Measurements from ENCODE around the gene ZNF438. TPM values are rescaled to one million over a fixed set of nuclear protein-coding genes. Genes with fewer than 3 reads are reported as not detected.

ZNF438 gene
- total RNA-seq, 1 donor from 2014 or later, result 3.9 TPM

DNA sequence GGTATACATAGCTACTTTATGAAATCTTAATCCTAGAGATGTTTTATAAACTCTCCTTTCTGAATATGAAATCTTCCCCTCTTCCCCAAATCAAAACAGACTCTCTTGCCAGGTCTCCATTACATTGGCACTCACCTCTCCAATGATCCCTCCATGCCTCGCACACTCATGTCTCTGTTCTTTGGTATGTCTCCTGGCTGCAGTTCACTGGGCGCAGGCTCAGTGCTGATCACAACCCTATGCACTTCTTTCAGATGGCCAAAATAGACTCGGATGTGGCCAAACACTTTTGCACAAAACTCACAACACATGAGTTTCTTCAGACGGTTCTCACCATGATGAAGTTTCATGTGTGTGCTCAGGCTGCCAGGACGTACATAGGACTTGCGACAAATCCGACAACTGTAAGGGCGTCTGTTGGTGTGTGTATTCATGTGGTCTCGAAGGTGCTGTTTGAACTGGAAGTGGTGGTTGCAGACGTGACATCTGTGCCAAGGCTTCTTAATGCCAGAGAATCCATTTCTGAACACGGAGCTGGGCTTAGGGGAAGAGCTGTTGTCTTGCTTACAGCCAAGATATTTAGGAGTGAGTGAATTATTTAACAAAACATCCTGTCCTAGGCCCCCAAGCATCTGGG lies 183.2 kb downstream of the ZNF438 start:
- no peaks in the 10 kb centered on the region for H3K9me3 Mint-ChIP-seq
- H3K4me1 Mint-ChIP-seq, result no peaks in the 10 kb centered on the region
- H3K27ac Mint-ChIP-seq, result no peak overlapping the region
- ChIA-PET CTCF (no interaction called here), POLR2A (no interaction called here)
- H3K4me3 Mint-ChIP-seq, result no peak overlapping the region
- H3K27me3 Mint-ChIP-seq, result no peaks in the 10 kb centered on the region
- peaks cover 6% of the 10 kb centered on the region for H3K36me3 Mint-ChIP-seq (ENCODE audit: low read depth)
- ATAC-seq (ENCODE audit: low read depth) (no peak), DNase-seq (no peak)
- intact Hi-C loops (cut with micrococcal nuclease), result no loop called here
- TF ChIP-seq, protein P1, sequence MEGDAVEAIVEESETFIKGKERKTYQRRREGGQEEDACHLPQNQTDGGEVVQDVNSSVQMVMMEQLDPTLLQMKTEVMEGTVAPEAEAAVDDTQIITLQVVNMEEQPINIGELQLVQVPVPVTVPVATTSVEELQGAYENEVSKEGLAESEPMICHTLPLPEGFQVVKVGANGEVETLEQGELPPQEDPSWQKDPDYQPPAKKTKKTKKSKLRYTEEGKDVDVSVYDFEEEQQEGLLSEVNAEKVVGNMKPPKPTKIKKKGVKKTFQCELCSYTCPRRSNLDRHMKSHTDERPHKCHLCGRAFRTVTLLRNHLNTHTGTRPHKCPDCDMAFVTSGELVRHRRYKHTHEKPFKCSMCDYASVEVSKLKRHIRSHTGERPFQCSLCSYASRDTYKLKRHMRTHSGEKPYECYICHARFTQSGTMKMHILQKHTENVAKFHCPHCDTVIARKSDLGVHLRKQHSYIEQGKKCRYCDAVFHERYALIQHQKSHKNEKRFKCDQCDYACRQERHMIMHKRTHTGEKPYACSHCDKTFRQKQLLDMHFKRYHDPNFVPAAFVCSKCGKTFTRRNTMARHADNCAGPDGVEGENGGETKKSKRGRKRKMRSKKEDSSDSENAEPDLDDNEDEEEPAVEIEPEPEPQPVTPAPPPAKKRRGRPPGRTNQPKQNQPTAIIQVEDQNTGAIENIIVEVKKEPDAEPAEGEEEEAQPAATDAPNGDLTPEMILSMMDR (IDR thresholded peaks at IDR 0.05), result no peak

DNA sequence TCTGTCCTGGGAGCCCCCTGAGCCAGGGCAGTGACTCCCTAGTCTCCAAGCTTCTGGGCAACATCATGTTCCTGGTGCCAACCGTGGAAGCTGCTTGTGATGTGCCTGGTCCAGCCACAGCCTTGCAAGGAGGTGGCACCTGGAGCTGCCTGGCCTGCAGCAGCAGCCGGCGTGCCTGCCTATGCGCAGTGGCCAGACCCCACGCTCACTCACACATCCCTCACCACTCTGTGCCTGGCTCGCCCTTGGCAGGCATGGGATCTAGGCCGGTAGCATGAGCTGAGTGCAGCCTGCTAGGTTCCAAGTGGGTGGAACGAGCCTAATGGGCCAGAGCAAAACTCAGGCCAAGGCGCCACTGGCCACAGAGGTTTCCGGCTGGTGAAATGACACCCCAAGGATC lies 184.0 kb downstream of the ZNF438 start:
- H3K4me1 Mint-ChIP-seq, result no peaks in the 10 kb centered on the region
- ATAC-seq (ENCODE audit: low read depth), result no peak
- no peaks in the 10 kb centered on the region for H3K27me3 Mint-ChIP-seq
- H3K36me3 Mint-ChIP-seq (ENCODE audit: low read depth), result peaks cover 6% of the 10 kb centered on the region
- ChIA-PET CTCF (interaction anchor here (0.6 kb wide), 1 partner anchor 934 kb away, joined by 3 read pairs; no protein-coding TSS in a partner anchor), POLR2A (no interaction called here)
- no peak overlapping the region for H3K27ac Mint-ChIP-seq
- H3K4me3 Mint-ChIP-seq, result no peak overlapping the region
- no peaks in the 10 kb centered on the region for H3K9me3 Mint-ChIP-seq
- TF ChIP-seq, protein P1 (IDR thresholded peaks at IDR 0.05), result no peak
- intact Hi-C loops (cut with micrococcal nuclease), result no loop called here
- DNase-seq, result no peak

DNA sequence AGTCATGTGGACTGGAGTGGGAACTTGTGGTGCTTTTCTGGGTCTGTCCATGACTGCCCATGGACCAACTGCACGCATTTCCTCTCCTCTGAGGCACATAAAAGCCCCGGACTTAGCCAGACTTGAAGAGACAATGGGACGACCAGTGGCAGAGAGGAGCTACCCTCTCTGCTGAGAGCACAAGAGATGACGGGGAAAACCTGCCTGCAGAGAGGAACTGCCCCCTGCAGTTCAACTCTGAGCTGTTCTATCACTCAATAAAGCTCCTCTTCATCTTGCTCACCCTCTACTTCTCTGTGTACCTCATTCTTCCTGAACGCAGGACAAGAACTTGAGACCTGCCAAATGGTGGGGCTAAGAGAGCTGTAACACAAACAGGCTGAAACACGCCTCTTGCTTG lies 184.5 kb downstream of the ZNF438 start:
- H3K36me3 Mint-ChIP-seq (ENCODE audit: low read depth), result peaks cover 6% of the 10 kb centered on the region
- no peak overlapping the region for H3K27ac Mint-ChIP-seq
- no peaks in the 10 kb centered on the region for H3K9me3 Mint-ChIP-seq
- intact Hi-C loops (cut with micrococcal nuclease), result no loop called here
- DNase-seq (no peak), ATAC-seq (ENCODE audit: low read depth) (no peak)
- no peak overlapping the region for H3K4me3 Mint-ChIP-seq
- ChIA-PET CTCF (interaction anchor here (0.6 kb wide), 1 partner anchor 935 kb away, joined by 3 read pairs; no protein-coding TSS in a partner anchor), POLR2A (no interaction called here)
- TF ChIP-seq, protein P1 (IDR thresholded peaks at IDR 0.05), result no peak
- H3K4me1 Mint-ChIP-seq, result no peaks in the 10 kb centered on the region
- H3K27me3 Mint-ChIP-seq, result no peaks in the 10 kb centered on the region

DNA sequence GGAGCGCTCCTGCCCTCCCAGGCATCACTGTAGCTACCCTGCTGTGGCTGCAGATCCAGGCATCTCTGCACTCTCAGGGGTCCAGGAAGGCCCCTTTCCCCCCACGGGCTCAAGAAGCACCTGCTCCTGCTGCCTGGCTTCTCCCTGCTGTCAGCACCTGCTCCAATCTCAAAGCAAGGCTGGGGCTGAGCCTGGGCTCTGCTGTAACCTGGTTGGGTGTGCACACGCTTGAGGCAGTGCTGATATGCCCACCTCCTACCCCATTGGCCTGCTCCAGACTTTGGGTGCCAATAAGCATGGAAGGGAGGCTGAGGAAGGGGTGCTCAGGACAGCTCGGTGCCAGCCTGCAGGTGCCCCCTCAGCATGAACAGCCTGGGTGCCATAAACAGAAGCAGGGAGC lies 185.0 kb downstream of the ZNF438 start:
- ChIA-PET CTCF (no interaction called here), POLR2A (no interaction called here)
- Mint-ChIP-seq H3K27ac (no peak overlapping the region), H3K9me3 (no peaks in the 10 kb centered on the region), H3K27me3 (no peaks in the 10 kb centered on the region), H3K36me3 (ENCODE audit: low read depth) (peaks cover 6% of the 10 kb centered on the region), H3K4me1 (no peaks in the 10 kb centered on the region), H3K4me3 (no peak overlapping the region)
- ATAC-seq (ENCODE audit: low read depth) (no peak), DNase-seq (no peak)
- TF ChIP-seq, protein P1 (IDR thresholded peaks at IDR 0.05), result no peak
- intact Hi-C loops (cut with micrococcal nuclease), result no loop called here

DNA sequence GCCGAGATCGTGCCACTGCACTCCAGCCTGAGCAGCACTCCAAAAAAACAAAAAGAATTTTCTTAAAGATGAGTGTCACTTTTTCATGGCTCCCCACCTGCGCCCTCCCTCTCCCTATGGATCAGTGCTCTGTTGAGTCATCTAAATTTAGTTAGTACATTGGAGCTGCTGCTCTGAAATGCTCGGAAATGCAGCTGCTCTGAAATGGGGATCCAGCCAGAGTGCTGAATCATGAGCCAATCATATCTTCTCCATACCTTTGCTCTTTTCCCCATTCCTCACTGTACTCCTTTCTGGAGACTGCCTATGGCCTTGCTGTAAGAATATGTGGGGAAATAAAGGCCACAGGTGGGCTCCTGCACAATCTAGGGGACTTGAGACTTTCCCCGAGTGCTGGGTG lies 188.8 kb downstream of the ZNF438 start:
- ATAC-seq (ENCODE audit: low read depth) (no peak), DNase-seq (no peak)
- H3K36me3 Mint-ChIP-seq (ENCODE audit: low read depth), result no peaks in the 10 kb centered on the region
- H3K4me1 Mint-ChIP-seq, result no peaks in the 10 kb centered on the region
- CTCF ChIA-PET, result no interaction called here
- POLR2A ChIA-PET, result no interaction called here
- no peaks in the 10 kb centered on the region for H3K27me3 Mint-ChIP-seq
- no peak overlapping the region for H3K27ac Mint-ChIP-seq
- no peaks in the 10 kb centered on the region for H3K9me3 Mint-ChIP-seq
- TF ChIP-seq, protein P1 (IDR thresholded peaks at IDR 0.05), result no peak
- intact Hi-C loops (cut with micrococcal nuclease), result no loop called here
- no peak overlapping the region for H3K4me3 Mint-ChIP-seq

Data from activated B cell treated with CpG ODN at 0.5 μM for 24 hours (primary cell).